ENCODE results near the gene GAST. TPM values are rescaled to one million over a fixed set of nuclear protein-coding genes. Genes with fewer than 3 reads are reported as not detected.

The GAST gene
- total RNA-seq, 4 donors from 2014 or later = not detected

DNA sequence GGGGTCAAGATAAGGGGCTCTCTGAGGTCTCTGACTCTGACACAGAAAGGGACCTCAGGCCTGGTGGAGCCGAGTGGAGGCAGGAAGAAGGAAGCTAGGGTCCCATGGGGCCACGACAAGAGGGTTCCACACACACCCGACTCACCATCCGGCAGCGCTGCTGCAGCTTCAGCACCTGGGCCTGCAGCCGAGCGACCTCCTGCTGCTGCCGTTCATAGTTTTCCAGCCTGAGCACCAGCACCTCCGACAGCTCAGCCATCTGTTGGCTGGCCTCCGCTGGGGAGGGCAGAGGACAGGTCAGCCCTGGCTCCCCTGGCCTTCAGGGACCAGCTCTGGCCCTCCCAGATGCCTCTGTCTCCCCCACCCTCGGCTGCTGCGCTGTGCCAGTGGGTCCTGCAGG lies 15.9 kb downstream of the GAST start:
- Histone ChIP-seq H3K36me3 (no peaks in the 10 kb centered on the region), H3K27ac (no peak overlapping the region), H3K4me3 (replicated peaks in 1 of 3) (no peak overlapping the region), H3K27me3 (no peaks in the 10 kb centered on the region), H3K4me1 (peaks cover 0 to 4% of the 10 kb centered on the region in 2 donors), H3K9me3 (no peaks in the 10 kb centered on the region)
- no peak for DNase-seq
- TF ChIP-seq POLR2A (IDR thresholded peaks at IDR 0.05) (no peak), CTCF (IDR thresholded peaks at IDR 0.05) (no peak)
- 75 to 91% methylated on average over 10 to 11 of the region's 12 CpGs for WGBS, 2 donors
- intact Hi-C loops (cut with DNase I) = no loop called here

DNA sequence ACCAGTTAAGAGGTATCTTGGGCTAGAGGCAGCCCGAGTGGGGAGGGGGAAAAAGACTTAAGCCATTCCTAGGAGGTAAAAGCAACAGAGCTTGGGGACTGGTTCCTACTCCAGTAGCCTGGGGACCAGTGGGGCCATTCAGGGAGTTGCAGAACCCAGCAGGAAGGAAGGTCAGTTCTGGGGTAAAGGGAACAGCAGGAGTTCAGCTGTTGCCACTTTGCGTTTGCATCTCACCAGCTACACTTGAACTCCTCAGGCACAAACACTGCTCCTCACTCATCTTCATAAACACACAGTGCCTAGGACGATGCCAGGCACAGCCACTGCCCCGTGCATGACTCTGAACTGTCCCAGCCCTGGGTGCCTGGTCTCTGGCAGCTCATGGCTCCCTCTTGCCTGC lies 18.3 kb downstream of the GAST start:
- intact Hi-C loops (cut with DNase I) = loop anchor here (10.0 kb wide), 2 partner anchors 154 to 234 kb away; partner anchors contain the start of gene CNP
- 69 to 75% methylated on average over 4 of the region's 4 CpGs for WGBS, 2 donors
- no peak for DNase-seq
- H3K4me1 ChIP-seq = peaks cover 15 to 23% of the 10 kb centered on the region in 2 donors
- H3K36me3 ChIP-seq = no peaks in the 10 kb centered on the region
- no peaks in the 10 kb centered on the region for H3K27me3 ChIP-seq
- no peak overlapping the region for H3K4me3 ChIP-seq (replicated peaks in 1 of 3)
- TF ChIP-seq CTCF (IDR thresholded peaks at IDR 0.05) (no peak), POLR2A (IDR thresholded peaks at IDR 0.05) (no peak)
- H3K9me3 ChIP-seq = no peaks in the 10 kb centered on the region
- no peak overlapping the region for H3K27ac ChIP-seq

GRCh38 chr17:41731836-41732235 lies 19.7 kb downstream of the GAST start:
- intact Hi-C loops (cut with DNase I) = loop anchor here (10.0 kb wide), 2 partner anchors 153 to 233 kb away; partner anchors contain the start of gene CNP
- WGBS, 2 donors = 44 to 89% methylated on average over 3 of the region's 3 CpGs

GRCh38 chr17:41733348-41734138 lies 21.4 kb downstream of the GAST start:
- WGBS, 2 donors = 31 to 34% methylated on average over 17 to 20 of the region's 40 CpGs

More at GRCh38 chr17:41731836-41732235, 19.7 kb downstream of the GAST start:
- TF ChIP-seq POLR2A (IDR thresholded peaks at IDR 0.05) (no peak), CTCF (IDR thresholded peaks at IDR 0.05) (no peak)
- Histone ChIP-seq H3K36me3 (no peaks in the 10 kb centered on the region), H3K27ac (no peak overlapping the region), H3K4me3 (replicated peaks in 1 of 3) (no peak overlapping the region), H3K9me3 (no peaks in the 10 kb centered on the region), H3K4me1 (peaks cover 20 to 27% of the 10 kb centered on the region in 2 donors), H3K27me3 (no peaks in the 10 kb centered on the region)
- DNase-seq = no peak

More at GRCh38 chr17:41733348-41734138, 21.4 kb downstream of the GAST start:
- H3K36me3 ChIP-seq = no peaks in the 10 kb centered on the region
- intact Hi-C loops (cut with DNase I) = loop anchor here (10.0 kb wide), 2 partner anchors 151 to 231 kb away; partner anchors contain the start of gene CNP
- peaks cover 25 to 37% of the 10 kb centered on the region in 2 donors for H3K4me1 ChIP-seq
- H3K27me3 ChIP-seq = no peaks in the 10 kb centered on the region
- DNase-seq = no peak
- no peaks in the 10 kb centered on the region for H3K9me3 ChIP-seq
- H3K27ac ChIP-seq = no peak overlapping the region
- TF ChIP-seq CTCF (IDR thresholded peaks at IDR 0.05) = no peak
- TF ChIP-seq POLR2A (IDR thresholded peaks at IDR 0.05) = no peak
- peak overlapping the region in 2 of 3 donors; percentile 38 to 42 for H3K4me3 ChIP-seq (replicated peaks in 1 of 3)
